Testis (tissue), 3 donors: ENCODE data around the gene EMC9. TPM values are rescaled to one million over a fixed set of nuclear protein-coding genes. Genes with fewer than 3 reads are reported as not detected.

ENCODE experiments used
- DNase-seq: peaks from one replicate; pipeline ENCODE4 v3.0.0-alpha.2; 2019
- H3K27ac ChIP-seq, 2 donors: fragments of 200-600 bp; sonication (generic); one replicate each; pipeline ENCODE4 v1.5.1; 2019
- H3K27me3 ChIP-seq: fragments of 200-600 bp; sonication (generic); one replicate; pipeline ENCODE4 v1.5.1; 2019
- H3K36me3 ChIP-seq: fragments of 200-600 bp; sonication (generic); one replicate; pipeline ENCODE4 v1.5.1; 2017; ENCODE audit warnings: low read depth; ENCODE audit errors: missing control alignments
- H3K4me1 ChIP-seq: fragments of 200-600 bp; sonication (generic); one replicate; pipeline ENCODE4 v1.5.1; 2019
- H3K4me3 ChIP-seq, 2 donors: fragments of 200-600 bp; sonication (generic); one replicate each; pipeline ENCODE4 v1.5.1; 2017 to 2019
- H3K9me3 ChIP-seq: fragments of 200-600 bp; sonication (generic); one replicate; pipeline ENCODE4 v1.5.1; 2017
- CTCF ChIP-seq, 3 experiments: fragments of 450-650 bp in 2 of 3; fragments of 200-600 bp in 1 of 3; sonication (generic) in 1 of 3; IDR thresholded peaks; one replicate each; pipeline ENCODE4 v1.5.1; 2016 to 2019; ENCODE audit warnings: antibody characterized with exemption in 3 of 3, mild to moderate bottlenecking in 2 of 3, moderate library complexity in 1 of 3
- POLR2A ChIP-seq: fragments of 450-650 bp; IDR thresholded peaks from one replicate; pipeline ENCODE4 v1.6.1; 2017; ENCODE audit warnings: antibody characterized with exemption, mild to moderate bottlenecking, moderate library complexity
- WGBS, 2 donors: methylation state at CpG; one replicate each; pipeline ENCODE4 v1.1.5; 2018; 5-methylcytosine and 5-hydroxymethylcytosine counted together
- intact Hi-C: fragments of 100-400 bp; cut with DNase I; formaldehyde crosslinking; loops from one replicate; pipeline ENCODE4 v1.15.1; 2023; ENCODE audit warnings: low total_unique reads
- polyA plus RNA-seq: library from polyadenylated mRNA; stranded (reverse); fragments of 350-450 nt; fragmentation: Illumina TruSeq; extraction: RNeasy Lipid Tissue Mini Kit (QIAGEN cat#74804); gene quantifications from one replicate; pipeline ENCODE4 v1.2.3, GENCODE V29; 2014; ENCODE audit warnings: low read depth, low replicate concordance; ENCODE audit not compliant: insufficient read depth
- total RNA-seq, 2 donors: library from RNA; depleted of rRNA; stranded (reverse); fragments of >200 nt; gene quantifications; one replicate each; pipeline ENCODE4 v1.2.3, GENCODE V29; 2016

Gene EMC9
- total and polyA plus RNA-seq, 3 donors from 2014 or later, result 15.2 to 33.7 (median 23.9) TPM

DNA sequence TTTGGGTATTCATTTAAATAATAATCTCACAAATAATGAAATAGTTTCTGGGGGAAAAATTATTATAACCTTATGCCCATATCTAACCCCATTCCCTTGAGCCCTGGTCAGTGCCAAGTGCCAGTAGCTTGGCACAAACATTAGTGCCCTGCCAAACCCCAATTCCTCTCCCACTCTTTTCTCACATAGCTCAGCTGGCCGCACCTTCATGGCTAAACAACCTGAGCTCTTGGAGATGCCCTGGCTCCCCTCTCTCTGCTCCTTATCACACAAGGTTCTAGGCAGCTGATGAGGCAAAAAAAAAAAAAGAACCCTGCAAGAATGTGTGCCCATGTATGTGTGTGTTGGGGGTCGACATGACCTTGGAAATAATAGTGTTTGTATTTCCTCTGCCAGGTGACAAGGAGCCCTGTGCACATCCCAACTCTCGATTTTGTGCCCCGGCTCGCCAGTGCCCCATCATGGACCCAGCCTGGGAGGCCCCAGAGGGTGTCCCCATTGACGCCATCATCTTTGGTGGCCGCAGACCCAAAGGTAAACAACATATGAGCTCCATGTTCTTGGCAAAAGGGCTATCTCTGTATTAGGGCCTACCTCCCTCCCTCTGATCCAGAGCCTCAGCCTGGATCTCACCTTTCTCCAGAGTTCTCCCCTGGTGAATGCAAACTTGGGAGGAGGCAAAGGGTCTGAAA is 38.9 kb downstream of the EMC9 start:
- no peak overlapping the region for H3K4me3 ChIP-seq
- intact Hi-C loops, result no loop called here
- H3K4me1 ChIP-seq, result no peaks in the 10 kb centered on the region
- TF ChIP-seq CTCF (IDR thresholded peaks at IDR 0.05) (no peak), POLR2A (no peak)
- no peak for DNase-seq
- H3K27ac ChIP-seq, result no peak overlapping the region
- 79 to 94% methylated on average over 7 of the region's 7 CpGs for WGBS, 2 donors
- H3K9me3 ChIP-seq, result no peaks in the 10 kb centered on the region
- H3K36me3 ChIP-seq, result no peaks in the 10 kb centered on the region
- H3K27me3 ChIP-seq, result no peaks in the 10 kb centered on the region

GRCh38 chr14:24100982-24101494 is 40.4 kb downstream of the EMC9 start:
- H3K9me3 ChIP-seq, result no peaks in the 10 kb centered on the region
- intact Hi-C loops, result no loop called here
- DNase-seq, result no peak
- WGBS, 2 donors, result 94 to 100% methylated on average over 3 of the region's 3 CpGs
- H3K4me3 ChIP-seq, result no peak overlapping the region
- no peak for TF ChIP-seq POLR2A
- TF ChIP-seq CTCF (IDR thresholded peaks at IDR 0.05), result no peak
- H3K27me3 ChIP-seq, result no peaks in the 10 kb centered on the region
- H3K36me3 ChIP-seq, result no peaks in the 10 kb centered on the region
- no peaks in the 10 kb centered on the region for H3K4me1 ChIP-seq
- H3K27ac ChIP-seq, result no peak overlapping the region

DNA sequence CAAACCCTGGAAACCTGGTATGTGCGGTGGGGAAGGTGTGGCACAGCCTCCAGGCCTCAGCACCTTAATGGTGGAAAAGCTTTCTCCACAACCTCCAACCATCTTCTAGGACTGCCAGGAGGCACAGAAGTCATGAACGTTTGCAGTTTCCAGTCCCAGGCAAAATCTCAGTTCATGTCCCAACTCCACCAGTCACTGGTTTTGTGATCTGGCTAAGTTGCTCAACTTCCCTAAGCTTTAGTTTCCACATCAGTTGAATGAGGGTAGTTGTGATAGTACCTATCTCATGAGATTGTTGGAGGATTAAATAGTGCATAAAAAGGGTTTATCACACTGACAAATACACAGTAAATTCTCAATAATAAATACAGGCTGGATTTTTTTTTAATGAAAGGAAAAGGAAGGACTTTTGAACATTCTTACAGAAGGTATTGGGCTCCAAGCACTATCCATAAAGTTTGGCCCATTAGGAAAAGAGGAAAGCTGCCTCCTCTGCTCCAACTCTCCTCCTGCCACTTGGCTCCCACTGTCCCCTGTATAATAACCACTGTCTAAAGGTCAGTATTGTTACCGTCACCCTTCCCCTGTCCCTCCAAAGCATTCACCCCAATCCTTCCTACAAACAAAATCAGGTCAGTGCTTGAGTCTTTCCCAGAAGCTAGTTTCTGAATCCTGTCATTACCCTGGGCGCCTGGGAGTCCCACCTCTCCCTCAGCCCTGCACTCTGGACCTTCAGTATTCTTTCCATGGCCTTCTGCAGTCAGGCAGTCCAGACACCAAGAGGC is 41.0 kb downstream of the EMC9 start:
- Histone ChIP-seq H3K4me3 (no peak overlapping the region), H3K36me3 (no peaks in the 10 kb centered on the region), H3K9me3 (no peaks in the 10 kb centered on the region), H3K27me3 (no peaks in the 10 kb centered on the region), H3K27ac (no peak overlapping the region), H3K4me1 (no peaks in the 10 kb centered on the region)
- TF ChIP-seq CTCF (IDR thresholded peaks at IDR 0.05) (no peak), POLR2A (no peak)
- intact Hi-C loops, result no loop called here
- WGBS, 2 donors, result 80 to 90% methylated on average over 4 of the region's 4 CpGs
- DNase-seq, result no peak

- DNase-seq, result no peak
- Histone ChIP-seq H3K36me3 (no peaks in the 10 kb centered on the region), H3K9me3 (no peaks in the 10 kb centered on the region), H3K4me3 (no peak overlapping the region), H3K4me1 (peaks cover 9% of the 10 kb centered on the region), H3K27me3 (no peaks in the 10 kb centered on the region), H3K27ac (no peak overlapping the region)
- 88 to 91% methylated on average over 8 to 17 of the region's 17 CpGs for WGBS, 2 donors
- no peak for TF ChIP-seq CTCF (IDR thresholded peaks at IDR 0.05)
- no peak for TF ChIP-seq POLR2A
- intact Hi-C loops, result no loop called here
Observed at GRCh38 chr14:24098927-24099813, 42.2 kb downstream of the EMC9 start.
